ENCODE results near the gene POGK.

The POGK gene

DNA sequence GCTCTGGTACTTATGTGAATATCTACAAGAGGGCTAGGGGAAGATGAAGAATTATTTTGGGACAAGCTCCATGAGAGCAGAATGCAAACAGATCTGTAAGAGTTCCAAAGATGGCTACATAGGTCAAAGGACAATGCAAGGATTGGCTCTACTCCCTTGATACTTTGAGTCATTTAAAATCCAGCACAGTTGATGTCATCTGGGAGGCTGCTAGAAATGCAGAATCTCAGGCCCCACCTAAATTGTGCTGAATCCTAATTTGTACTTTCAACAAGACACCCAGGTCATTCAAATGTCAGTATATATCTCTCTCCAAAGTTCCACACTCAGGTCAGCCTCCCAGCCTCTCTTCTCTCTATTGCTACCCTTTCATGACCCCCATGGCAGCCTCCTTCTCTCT lies 60.5 kb downstream of the POGK start:
- H3K79me2 ChIP-seq (ENCODE audit: insufficient read depth, low read length), result no peaks in the 10 kb centered on the region
- no peak for DNase-seq
- no peaks in the 10 kb centered on the region for H3K27me3 ChIP-seq (ENCODE audit: insufficient read depth, low read length, poor library complexity)
- TF ChIP-seq, protein P1, sequence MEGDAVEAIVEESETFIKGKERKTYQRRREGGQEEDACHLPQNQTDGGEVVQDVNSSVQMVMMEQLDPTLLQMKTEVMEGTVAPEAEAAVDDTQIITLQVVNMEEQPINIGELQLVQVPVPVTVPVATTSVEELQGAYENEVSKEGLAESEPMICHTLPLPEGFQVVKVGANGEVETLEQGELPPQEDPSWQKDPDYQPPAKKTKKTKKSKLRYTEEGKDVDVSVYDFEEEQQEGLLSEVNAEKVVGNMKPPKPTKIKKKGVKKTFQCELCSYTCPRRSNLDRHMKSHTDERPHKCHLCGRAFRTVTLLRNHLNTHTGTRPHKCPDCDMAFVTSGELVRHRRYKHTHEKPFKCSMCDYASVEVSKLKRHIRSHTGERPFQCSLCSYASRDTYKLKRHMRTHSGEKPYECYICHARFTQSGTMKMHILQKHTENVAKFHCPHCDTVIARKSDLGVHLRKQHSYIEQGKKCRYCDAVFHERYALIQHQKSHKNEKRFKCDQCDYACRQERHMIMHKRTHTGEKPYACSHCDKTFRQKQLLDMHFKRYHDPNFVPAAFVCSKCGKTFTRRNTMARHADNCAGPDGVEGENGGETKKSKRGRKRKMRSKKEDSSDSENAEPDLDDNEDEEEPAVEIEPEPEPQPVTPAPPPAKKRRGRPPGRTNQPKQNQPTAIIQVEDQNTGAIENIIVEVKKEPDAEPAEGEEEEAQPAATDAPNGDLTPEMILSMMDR (IDR thresholded peaks at IDR 0.05; ENCODE audit: borderline replicate concordance, extremely low read depth, low read length, poor library complexity, severe bottlenecking), result no peak
- TF ChIP-seq EZH2 (IDR thresholded peaks at IDR 0.05; ENCODE audit: borderline replicate concordance, low read depth, low read length, severe bottlenecking), result no peak
- H3K4me2 ChIP-seq (ENCODE audit: insufficient read depth, low read length), result no peak overlapping the region
- no peak overlapping the region for H2AFZ ChIP-seq (ENCODE audit: low read depth, low read length)
- no peak overlapping the region for H3K9ac ChIP-seq (ENCODE audit: low read depth, low read length)
- H4K20me1 ChIP-seq (ENCODE audit: insufficient read depth, low read length), result no peaks in the 10 kb centered on the region
- peaks cover 11% of the 10 kb centered on the region for H3K9me3 ChIP-seq (ENCODE audit: insufficient read depth, low read length, severe bottlenecking)
- H3K27ac ChIP-seq (ENCODE audit: low read length), result no peak overlapping the region
- H3K36me3 ChIP-seq (ENCODE audit: insufficient read depth, low read length), result no peaks in the 10 kb centered on the region
- no peaks in the 10 kb centered on the region for H3K4me1 ChIP-seq (ENCODE audit: insufficient read depth, low read length)
- no peak for ATAC-seq (ENCODE audit: insufficient read depth, low read depth)
- H3K4me3 ChIP-seq (ENCODE audit: low read depth in 1 of 2, low read length in 2 of 2), result no peak overlapping the region

DNA sequence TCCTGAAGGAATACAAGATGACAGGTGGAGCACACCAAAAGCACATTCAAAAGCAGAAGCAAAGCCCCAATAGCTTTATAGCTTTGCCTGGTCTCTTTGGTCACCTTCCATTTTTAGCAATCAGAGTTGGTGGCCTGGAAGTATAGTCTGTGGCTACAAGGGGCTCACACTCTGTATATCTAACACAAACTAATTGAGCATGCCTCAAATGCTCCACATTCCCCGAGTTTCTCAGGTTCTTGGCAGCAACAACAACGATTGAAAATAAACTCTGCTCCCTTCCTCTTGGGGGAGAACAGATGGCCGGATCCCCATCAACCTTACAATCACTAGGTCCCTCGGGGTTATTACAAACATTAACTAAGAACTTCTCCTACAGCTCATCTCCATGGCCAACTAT lies 61.7 kb downstream of the POGK start:
- peaks cover 11% of the 10 kb centered on the region for H3K9me3 ChIP-seq (ENCODE audit: insufficient read depth, low read length, severe bottlenecking)
- TF ChIP-seq EZH2 (IDR thresholded peaks at IDR 0.05; ENCODE audit: borderline replicate concordance, low read depth, low read length, severe bottlenecking), result no peak
- TF ChIP-seq, protein P1 (IDR thresholded peaks at IDR 0.05; ENCODE audit: borderline replicate concordance, extremely low read depth, low read length, poor library complexity, severe bottlenecking), result no peak
- no peak overlapping the region for H2AFZ ChIP-seq (ENCODE audit: low read depth, low read length)
- no peak overlapping the region for H3K9ac ChIP-seq (ENCODE audit: low read depth, low read length)
- no peaks in the 10 kb centered on the region for H3K4me1 ChIP-seq (ENCODE audit: insufficient read depth, low read length)
- no peak overlapping the region for H3K4me2 ChIP-seq (ENCODE audit: insufficient read depth, low read length)
- ATAC-seq (ENCODE audit: insufficient read depth, low read depth) (no peak), DNase-seq (no peak)
- no peaks in the 10 kb centered on the region for H3K79me2 ChIP-seq (ENCODE audit: insufficient read depth, low read length)
- H4K20me1 ChIP-seq (ENCODE audit: insufficient read depth, low read length), result no peaks in the 10 kb centered on the region
- H3K4me3 ChIP-seq (ENCODE audit: low read depth in 1 of 2, low read length in 2 of 2), result no peak overlapping the region
- H3K27me3 ChIP-seq (ENCODE audit: insufficient read depth, low read length, poor library complexity), result no peaks in the 10 kb centered on the region
- no peaks in the 10 kb centered on the region for H3K36me3 ChIP-seq (ENCODE audit: insufficient read depth, low read length)
- no peak overlapping the region for H3K27ac ChIP-seq (ENCODE audit: low read length)

DNA sequence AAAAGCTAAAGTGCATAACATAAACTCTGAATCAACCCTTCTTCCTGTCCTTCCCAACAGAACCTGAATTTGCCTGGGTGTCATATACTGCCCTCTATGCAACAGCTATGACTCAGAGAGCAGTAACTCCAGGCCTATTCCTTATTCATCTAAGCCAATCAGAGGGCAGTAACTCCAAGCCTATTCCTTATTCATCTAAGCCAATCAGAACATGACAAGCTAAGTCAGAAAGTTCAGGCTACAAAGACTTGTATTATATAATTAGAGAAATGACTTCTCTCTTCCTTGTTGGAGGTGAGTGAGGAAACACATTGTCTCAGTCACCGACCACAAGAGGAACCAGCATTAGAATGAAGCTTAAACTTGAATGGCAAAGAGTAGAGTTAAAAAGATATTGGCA lies 63.0 kb downstream of the POGK start:
- Histone ChIP-seq H3K4me3 (ENCODE audit: low read depth in 1 of 2, low read length in 2 of 2) (no peak overlapping the region), H3K79me2 (ENCODE audit: insufficient read depth, low read length) (no peaks in the 10 kb centered on the region), H3K27ac (ENCODE audit: low read length) (no peak overlapping the region), H3K36me3 (ENCODE audit: insufficient read depth, low read length) (no peaks in the 10 kb centered on the region), H3K9me3 (ENCODE audit: insufficient read depth, low read length, severe bottlenecking) (peaks cover 7% of the 10 kb centered on the region), H2AFZ (ENCODE audit: low read depth, low read length) (no peak overlapping the region), H3K4me1 (ENCODE audit: insufficient read depth, low read length) (no peaks in the 10 kb centered on the region), H3K4me2 (ENCODE audit: insufficient read depth, low read length) (no peak overlapping the region), H3K27me3 (ENCODE audit: insufficient read depth, low read length, poor library complexity) (no peaks in the 10 kb centered on the region), H3K9ac (ENCODE audit: low read depth, low read length) (no peak overlapping the region), H4K20me1 (ENCODE audit: insufficient read depth, low read length) (no peaks in the 10 kb centered on the region)
- ATAC-seq (ENCODE audit: insufficient read depth, low read depth) (no peak), DNase-seq (no peak)
- no peak for TF ChIP-seq EZH2 (IDR thresholded peaks at IDR 0.05; ENCODE audit: borderline replicate concordance, low read depth, low read length, severe bottlenecking)
- TF ChIP-seq, protein P1 (IDR thresholded peaks at IDR 0.05; ENCODE audit: borderline replicate concordance, extremely low read depth, low read length, poor library complexity, severe bottlenecking), result no peak

DNA sequence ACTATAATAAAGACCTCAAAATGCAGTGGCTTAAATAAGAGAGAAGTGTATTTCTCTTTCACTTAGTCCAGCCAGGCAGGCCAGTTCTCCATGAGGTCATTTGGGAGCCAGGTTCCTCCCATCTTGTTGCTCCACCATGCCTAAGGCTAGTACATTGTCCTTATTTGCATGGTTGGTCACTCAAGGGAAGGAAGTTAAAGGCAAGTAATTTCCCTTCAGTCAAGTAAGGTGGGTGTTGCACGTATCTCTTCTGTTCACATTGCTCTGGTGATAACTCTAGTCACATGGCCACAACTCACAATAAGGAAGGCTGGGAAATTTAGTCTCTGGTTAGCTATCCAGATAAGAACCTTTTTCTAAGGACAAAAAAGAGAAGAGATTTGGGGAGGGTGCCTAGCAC lies 64.0 kb downstream of the POGK start:
- no peak overlapping the region for H3K4me2 ChIP-seq (ENCODE audit: insufficient read depth, low read length)
- no peaks in the 10 kb centered on the region for H3K36me3 ChIP-seq (ENCODE audit: insufficient read depth, low read length)
- no peaks in the 10 kb centered on the region for H3K79me2 ChIP-seq (ENCODE audit: insufficient read depth, low read length)
- no peak overlapping the region for H2AFZ ChIP-seq (ENCODE audit: low read depth, low read length)
- no peak overlapping the region for H3K4me3 ChIP-seq (ENCODE audit: low read depth in 1 of 2, low read length in 2 of 2)
- H3K27me3 ChIP-seq (ENCODE audit: insufficient read depth, low read length, poor library complexity), result no peaks in the 10 kb centered on the region
- H3K9ac ChIP-seq (ENCODE audit: low read depth, low read length), result no peak overlapping the region
- no peaks in the 10 kb centered on the region for H3K4me1 ChIP-seq (ENCODE audit: insufficient read depth, low read length)
- ATAC-seq (ENCODE audit: insufficient read depth, low read depth) (no peak), DNase-seq (no peak)
- TF ChIP-seq EZH2 (IDR thresholded peaks at IDR 0.05; ENCODE audit: borderline replicate concordance, low read depth, low read length, severe bottlenecking), result no peak
- TF ChIP-seq, protein P1 (IDR thresholded peaks at IDR 0.05; ENCODE audit: borderline replicate concordance, extremely low read depth, low read length, poor library complexity, severe bottlenecking), result no peak
- no peak overlapping the region for H3K27ac ChIP-seq (ENCODE audit: low read length)
- H4K20me1 ChIP-seq (ENCODE audit: insufficient read depth, low read length), result no peaks in the 10 kb centered on the region
- H3K9me3 ChIP-seq (ENCODE audit: insufficient read depth, low read length, severe bottlenecking), result peaks cover 3% of the 10 kb centered on the region

Measured in DND-41 (cell line).